Activated naive CD4-positive, alpha-beta T cell treated with anti-CD3 and anti-CD28 coated beads, Interleukin-2, amount 10 ng/mL, durations not matched to agents 7 days and 5 days (primary cell): ENCODE results near the gene ANAPC16.
"Not testable (repeated sequence)": the region's sequence is repeated elsewhere in the genome, so short reads cannot be mapped to it uniquely, and the experiment has no call there.

Source experiments
- CTCF ChIA-PET: fragments of 350-600 bp; sonication (Branson Sonifier 250); formaldehyde crosslinking; loops from one replicate; lab custom pipeline; 2021; ENCODE audit warnings: antibody characterized with exemption; lab: Charles Lee
- DNase-seq: peaks from one replicate; pipeline ENCODE4 v3.0.0-alpha.2; 2020
- H3K27ac Mint-ChIP-seq: one replicate; pipeline ENCODE4 v1.8.0; 2021; ENCODE audit warnings: mild to moderate bottlenecking, moderate library complexity, mixed read lengths
- H3K27me3 Mint-ChIP-seq: one replicate; pipeline ENCODE4 v1.8.0; 2021; ENCODE audit warnings: mild to moderate bottlenecking, mixed read lengths
- H3K36me3 Mint-ChIP-seq: one replicate; pipeline ENCODE4 v1.8.0; 2021; ENCODE audit warnings: mixed read lengths
- H3K4me1 Mint-ChIP-seq: one replicate; pipeline ENCODE4 v1.8.0; 2021; ENCODE audit warnings: mixed read lengths
- H3K4me3 Mint-ChIP-seq: one replicate; pipeline ENCODE4 v1.8.0; 2021; ENCODE audit warnings: mild to moderate bottlenecking, moderate library complexity, mixed read lengths
- H3K9me3 Mint-ChIP-seq: one replicate; pipeline ENCODE4 v1.8.0; 2021; ENCODE audit warnings: mixed read lengths

ANAPC16 gene

DNA sequence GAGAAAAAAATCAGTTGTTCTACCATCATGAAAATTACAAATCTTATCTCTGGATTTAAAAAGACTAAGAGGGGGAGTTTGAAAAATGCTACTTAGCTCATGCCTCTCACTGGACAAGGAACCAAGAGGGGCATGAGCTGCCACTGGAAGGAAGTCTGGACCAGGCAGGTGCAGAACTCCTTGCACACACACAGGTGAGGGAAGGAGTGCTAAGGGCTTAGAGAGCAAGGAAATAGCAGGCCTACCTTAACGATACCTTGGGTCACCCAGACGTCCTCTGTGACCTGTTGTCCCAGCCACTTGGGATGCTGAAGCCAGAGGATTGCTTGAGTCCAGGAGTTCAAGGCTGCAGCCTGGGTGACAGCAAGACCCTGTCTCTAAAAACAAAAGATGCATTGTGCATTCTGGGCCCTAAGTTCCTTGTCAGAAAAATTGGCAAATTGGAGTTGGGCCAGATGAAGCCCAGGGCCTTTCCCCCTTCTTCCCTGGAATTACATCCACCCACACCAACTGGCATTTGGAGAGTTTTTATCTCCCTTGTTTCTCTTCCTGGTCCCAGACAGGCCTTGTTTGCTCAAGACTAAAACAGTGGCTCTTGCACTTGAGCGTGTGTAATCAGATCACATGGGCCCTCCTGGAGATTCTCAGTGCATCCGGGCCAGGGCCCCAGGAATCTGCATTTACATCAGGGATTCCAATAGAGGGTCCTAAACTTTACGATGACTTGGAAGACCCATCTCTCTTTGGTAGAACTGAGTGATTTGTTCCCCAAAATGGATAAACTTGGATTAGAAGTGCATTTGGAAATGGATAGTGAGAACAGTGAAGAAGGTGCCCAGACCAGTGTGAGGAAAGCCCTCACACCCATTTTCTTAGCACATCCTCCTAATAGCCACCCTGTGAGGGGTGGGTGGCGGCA, 60.9 kb downstream of the ANAPC16 start:
- H3K4me3 Mint-ChIP-seq = peak overlapping the region; percentile 99
- peaks cover 62% of the 10 kb centered on the region for H3K4me1 Mint-ChIP-seq
- peaks cover 33% of the 10 kb centered on the region for H3K36me3 Mint-ChIP-seq
- CTCF ChIA-PET = interaction anchor here (1.6 to 6.2 kb wide), 10 partner anchors 16 to 150 kb away, joined by 3 to 101 read pairs (median 14); no protein-coding TSS in a partner anchor
- H3K27ac Mint-ChIP-seq = peak overlapping the region; percentile 96
- H3K9me3 Mint-ChIP-seq = no peaks in the 10 kb centered on the region
- no peaks in the 10 kb centered on the region for H3K27me3 Mint-ChIP-seq
- DNase-seq = no peak

DNA sequence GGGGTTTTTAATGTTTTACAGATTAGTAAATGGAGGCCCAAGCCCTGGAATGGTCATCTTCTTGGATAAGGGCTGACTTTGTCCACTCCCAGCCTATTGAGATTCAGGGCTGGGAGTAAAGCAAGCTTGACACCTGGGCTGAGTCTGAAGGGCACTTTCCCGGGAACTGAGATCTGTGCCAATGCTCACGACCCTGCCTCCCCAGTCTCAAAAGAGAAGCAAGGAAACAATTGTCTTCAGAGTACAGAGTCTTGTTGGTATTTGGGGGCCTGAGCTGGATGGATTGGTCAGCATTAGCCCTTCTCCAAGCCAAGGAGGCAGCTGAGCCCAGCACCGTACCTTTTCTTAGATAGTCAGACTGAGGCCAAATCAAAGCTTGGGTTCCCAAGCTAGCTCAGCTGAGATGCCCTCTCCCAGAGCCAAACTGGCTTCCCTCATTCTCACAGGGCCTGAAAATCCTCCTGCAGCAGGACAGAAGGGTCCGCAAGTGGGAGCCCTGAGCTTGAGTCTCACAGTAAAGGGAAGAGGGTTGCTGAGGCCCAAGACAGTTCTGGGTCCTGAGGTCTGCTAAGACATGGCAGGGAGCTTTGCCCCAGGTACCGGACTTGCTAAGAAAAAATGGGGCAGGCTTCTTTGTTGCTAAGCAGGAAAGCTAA, 61.7 kb downstream of the ANAPC16 start:
- Mint-ChIP-seq H3K36me3 (peaks cover 33% of the 10 kb centered on the region), H3K9me3 (no peaks in the 10 kb centered on the region), H3K4me3 (peak overlapping the region; percentile 99), H3K4me1 (peaks cover 57% of the 10 kb centered on the region), H3K27ac (peak overlapping the region; percentile 96), H3K27me3 (no peaks in the 10 kb centered on the region)
- no peak for DNase-seq
- CTCF ChIA-PET = interaction anchor here (1.6 to 6.2 kb wide), 5 partner anchors 15 to 59 kb away, joined by 3 to 31 read pairs (median 10); no protein-coding TSS in a partner anchor

DNA sequence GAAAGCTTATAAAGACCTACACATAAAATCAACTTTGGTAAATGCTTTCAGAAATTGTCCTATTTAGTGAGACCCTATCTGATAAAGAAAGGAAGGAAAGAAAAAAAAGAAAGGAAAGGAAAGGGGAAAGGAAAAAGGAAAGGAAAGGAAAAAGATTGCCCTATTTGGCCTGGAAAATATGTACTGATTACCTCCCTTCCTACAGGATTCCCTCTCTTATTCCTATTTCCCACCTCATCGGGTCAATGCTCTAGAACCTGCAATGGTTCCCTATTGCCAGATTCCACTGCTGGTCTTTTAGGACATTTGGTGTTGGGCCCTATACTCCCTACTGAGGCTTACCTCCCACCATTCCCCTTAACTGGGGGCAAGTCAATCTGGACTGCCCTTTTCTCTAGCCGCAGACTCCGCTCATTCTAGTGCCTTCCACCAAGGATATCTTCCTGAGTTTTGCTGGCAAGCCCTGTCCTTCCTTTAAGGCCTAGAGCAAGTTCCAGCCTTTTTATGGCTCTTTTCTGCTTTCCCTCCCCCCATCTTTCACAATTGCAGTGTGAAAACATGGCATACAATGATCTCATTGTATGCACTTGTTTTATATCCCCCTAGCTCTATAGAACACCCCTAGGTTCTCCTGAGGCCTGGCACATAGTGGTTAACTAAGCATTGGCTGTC, 62.3 kb downstream of the ANAPC16 start:
- CTCF ChIA-PET = interaction anchor here (0.9 to 6.2 kb wide), 8 partner anchors 12 to 59 kb away, joined by 3 to 31 read pairs (median 7); no protein-coding TSS in a partner anchor
- H3K36me3 Mint-ChIP-seq = peaks cover 33% of the 10 kb centered on the region
- DNase-seq = no peak
- peaks cover 56% of the 10 kb centered on the region for H3K4me1 Mint-ChIP-seq
- no peak overlapping the region for H3K4me3 Mint-ChIP-seq
- H3K9me3 Mint-ChIP-seq = no peaks in the 10 kb centered on the region
- peak overlapping the region; percentile 96 for H3K27ac Mint-ChIP-seq
- no peaks in the 10 kb centered on the region for H3K27me3 Mint-ChIP-seq

DNA sequence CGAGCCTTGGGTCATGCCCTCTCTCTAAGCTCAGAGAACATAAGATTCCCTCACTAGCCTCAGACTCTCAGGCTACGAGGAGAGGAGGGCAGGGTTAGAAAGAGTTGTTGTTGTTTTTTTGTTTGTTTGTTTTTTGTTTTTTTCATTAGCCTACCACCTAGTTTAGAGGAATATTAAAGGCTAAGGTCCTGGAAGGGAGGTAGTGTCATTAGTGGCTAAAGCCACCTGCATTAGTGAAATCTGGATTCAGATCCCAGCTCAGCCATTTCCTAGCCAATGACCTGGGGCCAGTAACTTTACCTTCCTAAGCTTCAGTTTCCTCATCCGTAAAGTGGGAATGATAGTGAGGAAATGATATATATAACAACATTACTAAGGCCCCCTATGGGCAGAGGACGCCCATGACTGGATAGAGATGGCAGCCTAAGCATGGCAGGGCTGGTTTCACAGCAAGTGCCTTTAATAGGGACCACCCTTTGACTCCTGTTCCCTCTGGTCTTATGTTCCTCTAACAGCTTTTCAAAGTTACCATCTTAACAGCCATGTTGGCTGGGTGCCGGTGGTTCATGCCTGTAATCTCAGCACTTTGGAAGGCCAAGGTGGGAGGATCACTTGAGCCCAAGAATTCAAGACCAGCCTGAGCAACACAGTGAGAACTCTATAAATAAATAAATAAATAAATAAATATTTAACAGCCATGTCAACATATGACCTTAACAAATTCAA, 63.0 kb downstream of the ANAPC16 start:
- CTCF ChIA-PET = interaction anchor here (0.9 to 3.9 kb wide), 7 partner anchors 12 to 58 kb away, joined by 3 to 21 read pairs (median 5); no protein-coding TSS in a partner anchor
- no peak overlapping the region for H3K4me3 Mint-ChIP-seq
- H3K4me1 Mint-ChIP-seq = peaks cover 53% of the 10 kb centered on the region
- no peak for DNase-seq
- H3K36me3 Mint-ChIP-seq = peaks cover 29% of the 10 kb centered on the region
- no peak overlapping the region for H3K27ac Mint-ChIP-seq
- H3K27me3 Mint-ChIP-seq = no peaks in the 10 kb centered on the region
- H3K9me3 Mint-ChIP-seq = no peaks in the 10 kb centered on the region

DNA sequence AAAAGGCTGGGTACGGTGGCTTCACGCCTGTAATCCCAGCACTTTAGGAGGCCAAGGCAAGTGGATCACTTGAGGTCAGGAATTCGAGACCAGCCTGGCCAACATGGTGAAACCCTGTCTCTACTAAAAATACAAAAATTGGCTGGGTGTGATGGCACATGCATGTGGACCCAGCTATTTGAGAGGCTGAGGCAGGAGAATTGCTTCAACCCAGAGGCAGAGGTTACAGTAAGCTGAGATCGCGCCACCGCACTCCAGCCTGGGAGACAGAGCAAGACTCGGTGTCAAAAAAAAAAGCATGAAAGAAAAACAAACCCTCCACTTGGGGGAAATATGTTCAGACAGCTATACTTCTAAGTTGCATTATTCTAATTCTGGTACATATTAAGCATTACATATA, 63.8 kb downstream of the ANAPC16 start:
- not testable (repeated sequence) for DNase-seq, H3K9me3 Mint-ChIP-seq, H3K4me3 Mint-ChIP-seq, H3K27me3 Mint-ChIP-seq
- Mint-ChIP-seq H3K36me3 (peaks cover 25% of the 10 kb centered on the region), H3K27ac (peak overlapping the region; percentile 45), H3K4me1 (peaks cover 56% of the 10 kb centered on the region)
- CTCF ChIA-PET = interaction anchor here (1.3 to 3.9 kb wide), 5 partner anchors 13 to 57 kb away, joined by 3 to 21 read pairs (median 5); no protein-coding TSS in a partner anchor

DNA sequence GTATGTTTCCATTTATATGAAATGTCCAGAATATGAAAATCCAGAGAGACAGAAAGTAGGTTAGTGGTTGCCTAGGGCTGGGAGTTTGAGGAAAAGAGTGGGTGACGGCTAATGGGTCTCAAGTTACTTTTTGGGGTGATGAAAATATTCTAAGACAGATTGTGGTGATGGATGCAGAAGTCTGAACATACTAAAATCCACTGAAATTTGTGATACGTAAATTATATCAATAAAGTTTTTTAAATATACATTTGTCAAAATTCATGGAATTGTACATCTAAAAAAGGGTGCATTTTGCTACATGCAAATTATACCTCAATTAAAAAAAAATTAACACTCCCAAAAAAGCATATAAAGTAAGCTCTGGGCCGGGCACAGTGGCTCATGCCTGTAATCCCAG, 67.3 kb downstream of the ANAPC16 start:
- DNase-seq = no peak
- no peak overlapping the region for H3K27ac Mint-ChIP-seq
- no peaks in the 10 kb centered on the region for H3K9me3 Mint-ChIP-seq
- H3K4me3 Mint-ChIP-seq = no peak overlapping the region
- peaks cover 59% of the 10 kb centered on the region for H3K4me1 Mint-ChIP-seq
- CTCF ChIA-PET = interaction anchor here (1.1 kb wide), 1 partner anchor 43 kb away, joined by 4 read pairs; no protein-coding TSS in a partner anchor
- H3K27me3 Mint-ChIP-seq = no peaks in the 10 kb centered on the region
- H3K36me3 Mint-ChIP-seq = no peaks in the 10 kb centered on the region
